HCT116 (cell line): ENCODE measurements around the gene CCDC126. TPM values are rescaled to one million over a fixed set of nuclear protein-coding genes. Genes with fewer than 3 reads are reported as not detected.

Source experiments
- ATAC-seq: fragments of 200-7000 bp; cut with Tn5 transposase; 2 replicates; pipeline ENCODE4 v1.9.1; 2020; ENCODE audit warnings: mild to moderate bottlenecking, moderate library complexity
- BruUV-seq: library from RNA; stranded (reverse); fragments of 400-500 nt; replicated peaks from 2 replicates; lab custom pipeline; 2021; lab: Mats Ljungman, UMichigan
- CTCF ChIA-PET: fragments of 300-600 bp; sonication (Branson Sonifier 250); formaldehyde crosslinking; loops from one replicate; lab custom pipeline; 2021; ENCODE audit warnings: antibody characterized with exemption; lab: Charles Lee
- POLR2A ChIA-PET: fragments of 300-600, 350-600 bp; sonication (Branson Sonifier 250); formaldehyde crosslinking; loops from one replicate; lab custom pipeline; 2021; ENCODE audit warnings: antibody characterized with exemption; lab: Charles Lee
- RAD21 ChIA-PET, 2 experiments: fragments of 300-600 bp; sonication (Branson Sonifier 250); formaldehyde crosslinking; loops; one replicate each; lab custom pipeline; 2023; ENCODE audit warnings: low total read pairs in 2 of 2; ENCODE audit not compliant: uncharacterized antibody in 2 of 2, unreplicated experiment in 2 of 2, low non-redundant PET in 1 of 2; lab: Charles Lee
- DNase-seq: peaks from one replicate; pipeline ENCODE4 v3.0.0-alpha.2; 2010; ENCODE audit warnings: low read depth, low spot score
- H2AFZ ChIP-seq: fragments of 200-600 bp; shearing (Covaris generic), sonication (generic); 2 replicates; pipeline ENCODE4 v1.6.1; 2017; ENCODE audit warnings: low read depth, mixed run types, mixed read lengths, antibody characterized with exemption, low read length; ENCODE audit not compliant: poor library complexity, severe bottlenecking
- H3K27ac ChIP-seq: 2 replicates; pipeline ENCODE4 v1.5.1; 2012; ENCODE audit warnings: low read depth, low read length
- H3K27me3 ChIP-seq: fragments of 200-600 bp; sonication (generic); 2 replicates; pipeline ENCODE4 v1.6.1; 2016; ENCODE audit warnings: mixed run types, low read length, mixed read lengths; ENCODE audit not compliant: insufficient read depth
- H3K36me3 ChIP-seq, 2 experiments: fragments of 200-500 bp in 1 of 2; fragments of 200-600 bp in 1 of 2; sonication (Bioruptor generic) in 1 of 2; sonication (generic) in 1 of 2; 2 replicates each; pipeline versions ENCODE4 v1.5.1 to v1.6.1; 2014 to 2016; ENCODE audit warnings: low read length in 2 of 2, inconsistent platforms in 1 of 2, mixed read lengths in 1 of 2, mixed run types in 1 of 2; ENCODE audit not compliant: insufficient read depth in 2 of 2, control insufficient read depth in 1 of 2
- H3K4me1 ChIP-seq, 2 experiments: fragments of 200-600 bp in 1 of 2; sonication (generic) in 1 of 2; 2 replicates each; pipeline versions ENCODE4 v1.5.1 to v1.6.1; 2012 to 2017; ENCODE audit warnings: low read length in 2 of 2, inconsistent platforms in 1 of 2, mild to moderate bottlenecking in 1 of 2, mixed read lengths in 1 of 2, mixed run types in 1 of 2, moderate library complexity in 1 of 2; ENCODE audit not compliant: insufficient read depth in 2 of 2, control insufficient read depth in 1 of 2
- H3K4me2 ChIP-seq: fragments of 200-600 bp; sonication (generic); 2 replicates; pipeline ENCODE4 v1.6.1; 2017; ENCODE audit warnings: mixed run types, low read length, mixed read lengths
- H3K4me3 ChIP-seq, 2 experiments: fragments of 200-600 bp in 1 of 2; sonication (generic) in 1 of 2; replicated peaks in 1 of 2; 2 replicates each; pipeline ENCODE4 v1.5.1; 2011 to 2016; ENCODE audit warnings: low read length in 2 of 2, control low read depth in 1 of 2, low read depth in 1 of 2, mild to moderate bottlenecking in 1 of 2, mixed read lengths in 1 of 2, mixed run types in 1 of 2
- H3K79me2 ChIP-seq: fragments of 200-600 bp; sonication (generic); 2 replicates; pipeline ENCODE4 v1.6.1; 2017; ENCODE audit warnings: mild to moderate bottlenecking, mixed run types, low read length, moderate library complexity, mixed read lengths; ENCODE audit not compliant: insufficient read depth
- H3K9ac ChIP-seq: fragments of 200-600 bp; sonication (generic); 2 replicates; pipeline ENCODE4 v1.6.1; 2016; ENCODE audit warnings: low read length, mixed read lengths
- H3K9me2 ChIP-seq: fragments of 200-600 bp; sonication (generic), shearing (Covaris generic); 2 replicates; pipeline ENCODE4 v1.6.1; 2017; ENCODE audit warnings: mixed run types, mild to moderate bottlenecking, moderate library complexity; ENCODE audit not compliant: insufficient read depth
- H3K9me3 ChIP-seq, 2 experiments: fragments of 200-500 bp in 1 of 2; fragments of 200-600 bp in 1 of 2; sonication (Bioruptor generic) in 1 of 2; sonication (generic) in 1 of 2; 2 replicates each; pipeline ENCODE4 v1.6.1; 2014 to 2017; ENCODE audit warnings: low read length in 2 of 2, mixed read lengths in 2 of 2, inconsistent platforms in 1 of 2, low read depth in 1 of 2, mild to moderate bottlenecking in 1 of 2, mixed run types in 1 of 2, moderate library complexity in 1 of 2; ENCODE audit not compliant: control insufficient read depth in 1 of 2, insufficient read depth in 1 of 2
- H4K20me1 ChIP-seq: fragments of 200-600 bp; sonication (generic), shearing (Covaris generic); 2 replicates; pipeline ENCODE4 v1.6.1; 2017; ENCODE audit warnings: mixed run types, mild to moderate bottlenecking, moderate library complexity; ENCODE audit not compliant: insufficient read depth
- CBX3 ChIP-seq: IDR thresholded peaks from 2 replicates; pipeline ENCODE4 v1.6.1; 2012; ENCODE audit warnings: low read depth
- CTCF ChIP-seq, 3 experiments: fragments of 200-600 bp in 1 of 3; sonication (generic) in 1 of 3; IDR thresholded peaks in 2 of 3; conservative IDR thresholded peaks in 1 of 3; 2 replicates each; pipeline ENCODE4 v1.5.1; 2012 to 2017; ENCODE audit warnings: low read depth in 2 of 3, low read length in 2 of 3, antibody characterized with exemption in 1 of 3, borderline replicate concordance in 1 of 3, control low read depth in 1 of 3, mild to moderate bottlenecking in 1 of 3, mixed read lengths in 1 of 3, mixed run types in 1 of 3, moderate library complexity in 1 of 3; ENCODE audit not compliant: insufficient read depth in 1 of 3
- EGR1 ChIP-seq: IDR thresholded peaks from 2 replicates; pipeline ENCODE4 v1.6.1; 2012; ENCODE audit warnings: low read depth
- ELF1 ChIP-seq: IDR thresholded peaks from 2 replicates; pipeline ENCODE4 v1.6.1; 2012; ENCODE audit warnings: low read depth, borderline replicate concordance
- EZH2 ChIP-seq: fragments of 200-600 bp; sonication (generic); IDR thresholded peaks from 2 replicates; pipeline ENCODE4 v1.6.1; 2017; ENCODE audit warnings: antibody characterized with exemption, mixed run types
- FOSL1 ChIP-seq: IDR thresholded peaks from 2 replicates; pipeline ENCODE4 v1.6.1; 2012; ENCODE audit warnings: low read depth
- POLR2A ChIP-seq: IDR thresholded peaks from 2 replicates; pipeline ENCODE4 v1.7.0; 2011; ENCODE audit warnings: borderline replicate concordance; ENCODE audit not compliant: insufficient read depth, insufficient read length; ENCODE audit errors: extremely low read depth
- SIN3A ChIP-seq: IDR thresholded peaks from 2 replicates; pipeline ENCODE4 v1.6.1; 2012; ENCODE audit warnings: low read depth
- SP1 ChIP-seq: IDR thresholded peaks from 2 replicates; pipeline ENCODE4 v1.6.1; 2012; ENCODE audit warnings: low read depth
- SRF ChIP-seq: IDR thresholded peaks from 2 replicates; pipeline ENCODE4 v1.6.1; 2012; ENCODE audit warnings: low read depth
- TCF7L2 ChIP-seq: IDR thresholded peaks from 2 replicates; pipeline ENCODE4 v1.7.0; 2011; ENCODE audit warnings: borderline replicate concordance, inconsistent platforms; ENCODE audit not compliant: insufficient read depth, insufficient read length; ENCODE audit errors: extremely low read depth
- ZBTB33 ChIP-seq: IDR thresholded peaks from 2 replicates; pipeline ENCODE4 v1.6.1; 2011; ENCODE audit warnings: mild to moderate bottlenecking, low read length, moderate library complexity; ENCODE audit not compliant: insufficient replicate concordance; ENCODE audit errors: extremely low read depth
- ZFX ChIP-seq: fragments of 450-650 bp; IDR thresholded peaks from 2 replicates; pipeline ENCODE4 v1.6.1; 2017
- intact Hi-C: fragments of 100-400 bp; cut with micrococcal nuclease; formaldehyde crosslinking; loops from 2 replicates; pipeline ENCODE4 v1.10.0; 2022
- total RNA-seq: library from RNA; stranded (reverse); gene quantifications from one replicate; pipeline ENCODE4 v1.2.1, GENCODE V29; 2021; ENCODE audit not compliant: unreplicated experiment
- TF ChIP-seq, protein P1 (sequence below): IDR thresholded peaks from 2 replicates; pipeline ENCODE4 v1.6.1; 2012

CCDC126 gene
- total RNA-seq, 1 experiment from 2014 or later = 5.0 TPM

GRCh38 chr7:23658831-23659427 is 61.7 kb downstream of the CCDC126 start:
- Histone ChIP-seq H3K27me3 (no peaks in the 10 kb centered on the region), H3K4me1 (peaks cover 0 to 6% of the 10 kb centered on the region in 2 experiments; a peak in 1 of 4 replicates), H4K20me1 (no peaks in the 10 kb centered on the region), H3K27ac (no peak overlapping the region), H3K4me3 (no peak overlapping the region), H3K9ac (no peak overlapping the region), H3K9me2 (no peaks in the 10 kb centered on the region; the same call in 1 of the 2 replicates), H3K4me2 (no peak overlapping the region), H3K36me3 (no peaks in the 10 kb centered on the region), H2AFZ (no peak overlapping the region), H3K9me3 (peaks cover 0 to 7% of the 10 kb centered on the region in 2 experiments; a peak in 1 of 4 replicates), H3K79me2 (no peaks in the 10 kb centered on the region)
- intact Hi-C loops = no loop called here
- no peak for DNase-seq
- CTCF ChIA-PET = no interaction called here
- TF ChIP-seq TCF7L2 (no peak), ZFX (no peak), SP1 (no peak)
- BruUV-seq = no TSS peak
- POLR2A ChIA-PET = no interaction called here
- ATAC-seq = no peak
- RAD21 ChIA-PET = no interaction called here

GRCh38 chr7:23661385-23661784 is 64.2 kb downstream of the CCDC126 start:
- intact Hi-C loops = no loop called here
- no peaks in the 10 kb centered on the region for H4K20me1 ChIP-seq
- TF ChIP-seq, protein P1, sequence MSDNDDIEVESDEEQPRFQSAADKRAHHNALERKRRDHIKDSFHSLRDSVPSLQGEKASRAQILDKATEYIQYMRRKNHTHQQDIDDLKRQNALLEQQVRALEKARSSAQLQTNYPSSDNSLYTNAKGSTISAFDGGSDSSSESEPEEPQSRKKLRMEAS = no peak
- TF ChIP-seq ZFX (no peak), POLR2A (no peak), EGR1 (no peak), FOSL1 (no peak), CTCF (IDR thresholded peaks at IDR 0.05 in 2 of 3, conservative IDR thresholded peaks at IDR 0.05 in 1 of 3; ENCODE audit: borderline replicate concordance in 1 of 3, insufficient read depth in 1 of 3, low read depth in 2 of 3, low read length in 2 of 3) (no peak), SIN3A (no peak), SRF (no peak), ELF1 (no peak), EZH2 (no peak), ZBTB33 (no peak), TCF7L2 (no peak), SP1 (no peak), CBX3 (no peak)
- no peak overlapping the region for H3K27ac ChIP-seq
- no peak for ATAC-seq
- H2AFZ ChIP-seq = no peak overlapping the region
- CTCF ChIA-PET = no interaction called here
- POLR2A ChIA-PET = no interaction called here
- no peaks in the 10 kb centered on the region; the same call in 1 of the 2 replicates for H3K9me2 ChIP-seq
- RAD21 ChIA-PET = no interaction called here
- H3K4me1 ChIP-seq = peaks cover 0 to 6% of the 10 kb centered on the region in 2 experiments; a peak in 1 of 4 replicates
- no TSS peak for BruUV-seq
- no peaks in the 10 kb centered on the region for H3K79me2 ChIP-seq
- no peak overlapping the region for H3K9ac ChIP-seq
- H3K36me3 ChIP-seq = no peaks in the 10 kb centered on the region
- H3K9me3 ChIP-seq = no peaks in the 10 kb centered on the region; a peak in 1 of 4 replicates
- no peak for DNase-seq
- H3K4me3 ChIP-seq = no peak overlapping the region
- H3K27me3 ChIP-seq = no peaks in the 10 kb centered on the region
- no peak overlapping the region for H3K4me2 ChIP-seq
